ENCODE data around the gene UBE2J1.

UBE2J1 gene

DNA sequence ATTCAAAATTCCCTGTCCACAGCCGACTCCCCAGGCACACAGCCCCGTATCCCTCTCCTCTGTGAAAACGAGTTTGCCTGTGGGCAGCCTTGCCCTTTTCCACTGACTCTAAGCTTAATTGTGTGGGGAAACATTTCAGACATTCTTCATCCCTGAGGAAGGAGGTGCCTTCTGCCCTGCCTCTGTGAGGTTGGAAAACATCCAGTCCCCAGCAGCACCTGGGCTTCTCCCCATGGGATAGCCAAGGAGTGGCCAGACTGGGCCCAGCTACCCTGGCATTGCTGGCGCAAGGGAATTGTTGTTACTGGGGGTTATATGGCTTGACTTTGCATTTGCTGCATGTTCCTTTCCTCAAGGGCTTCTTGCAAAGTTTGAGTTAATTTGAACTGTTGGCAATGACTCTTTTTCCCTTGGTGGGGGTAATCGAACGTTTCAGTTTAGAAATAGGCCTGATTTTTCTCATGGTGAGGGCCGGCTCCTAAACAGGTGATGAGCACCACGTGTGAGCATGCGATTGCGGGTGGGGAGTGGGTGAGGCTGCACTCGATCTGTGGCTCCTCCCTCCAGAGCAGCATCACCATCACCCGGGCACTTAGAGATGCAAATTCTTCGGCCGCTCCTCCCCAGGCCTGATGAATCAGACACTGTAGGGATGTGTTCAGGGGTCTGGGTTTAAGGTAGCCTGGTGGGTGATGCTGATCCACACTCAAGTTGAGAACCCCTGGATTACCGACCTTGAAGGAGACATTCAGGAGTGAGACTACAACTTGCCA, 67.4 kb downstream of the UBE2J1 start:
- Histone ChIP-seq H3K27ac (no peak overlapping the region), H3K4me1 (no peaks in the 10 kb centered on the region), H3K9me3 (replicated peaks in 1 of 11) (no peaks in the 10 kb centered on the region), H3K27me3 (no peaks in the 10 kb centered on the region), H3K4me3 (no peak overlapping the region), H3K36me3 (no peaks in the 10 kb centered on the region), H3K4me2 (no peak overlapping the region), H4K20me1 (no peaks in the 10 kb centered on the region), H3K9ac (no peak overlapping the region)
- no peak for TF ChIP-seq Cebpa-rat (IDR thresholded peaks at IDR 0.05)

- no peak for TF ChIP-seq Cebpa-rat (IDR thresholded peaks at IDR 0.05)
- Histone ChIP-seq H3K4me2 (no peak overlapping the region), H3K27ac (no peak overlapping the region), H3K9ac (no peak overlapping the region), H3K4me3 (no peak overlapping the region), H3K4me1 (no peaks in the 10 kb centered on the region), H3K36me3 (no peaks in the 10 kb centered on the region), H4K20me1 (no peaks in the 10 kb centered on the region), H3K27me3 (no peaks in the 10 kb centered on the region), H3K9me3 (replicated peaks in 1 of 11) (no peaks in the 10 kb centered on the region)
These were observed 68.4 kb downstream of the UBE2J1 start for GRCh38 chr6:89284081-89284480.

DNA sequence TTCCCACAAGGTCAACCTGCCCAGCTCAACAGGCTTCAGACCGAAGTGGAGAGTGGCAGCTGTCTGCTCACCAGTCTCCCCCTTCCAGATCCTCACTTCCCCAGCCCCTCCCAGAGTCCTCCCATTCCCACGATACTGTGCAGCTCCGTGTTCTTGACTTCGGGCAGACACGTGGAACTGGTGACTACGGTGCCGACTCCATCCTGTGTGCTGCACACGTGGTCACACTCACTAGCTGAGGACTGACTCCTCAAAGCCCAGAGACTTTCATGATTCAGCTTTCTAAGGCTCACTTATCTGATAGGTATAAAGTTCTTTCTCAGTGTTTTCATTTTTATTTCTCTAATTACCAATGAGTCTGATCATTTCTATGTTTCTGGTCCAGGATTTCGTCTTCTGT, 69.8 kb downstream of the UBE2J1 start:
- TF ChIP-seq Cebpa-rat (IDR thresholded peaks at IDR 0.05): no peak
- Histone ChIP-seq H3K9me3 (replicated peaks in 1 of 11) (no peaks in the 10 kb centered on the region), H4K20me1 (no peaks in the 10 kb centered on the region), H3K4me2 (no peak overlapping the region), H3K9ac (no peak overlapping the region), H3K36me3 (no peaks in the 10 kb centered on the region), H3K27ac (no peak overlapping the region), H3K4me3 (no peak overlapping the region), H3K27me3 (no peaks in the 10 kb centered on the region), H3K4me1 (no peaks in the 10 kb centered on the region)

DNA sequence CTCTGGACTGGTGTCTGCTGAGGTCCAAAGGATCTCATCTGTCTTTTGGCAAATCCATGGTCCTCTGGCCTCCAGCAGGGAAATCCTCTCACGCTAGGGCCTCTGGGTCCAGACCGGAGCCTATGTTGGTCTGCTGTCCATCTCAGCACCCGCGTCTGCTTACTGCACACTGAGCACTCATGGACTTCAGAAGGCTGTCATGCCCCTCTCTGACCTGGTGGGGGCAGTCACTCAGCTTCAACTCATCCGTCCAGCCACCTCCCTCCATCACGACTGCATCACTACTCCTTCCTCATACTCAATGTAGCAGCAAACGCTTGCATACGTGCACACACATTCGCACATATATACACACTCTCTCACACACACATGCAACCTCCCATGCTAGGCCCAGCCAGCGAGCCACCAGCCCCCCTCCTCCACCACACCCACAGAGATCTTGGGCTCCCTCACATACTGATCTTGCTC, 70.7 kb downstream of the UBE2J1 start:
- no peaks in the 10 kb centered on the region for H3K27me3 ChIP-seq
- no peaks in the 10 kb centered on the region for H3K4me1 ChIP-seq
- no peak overlapping the region for H3K27ac ChIP-seq
- H3K9me3 ChIP-seq (replicated peaks in 1 of 11): no peaks in the 10 kb centered on the region
- H4K20me1 ChIP-seq: no peaks in the 10 kb centered on the region
- H3K36me3 ChIP-seq: no peaks in the 10 kb centered on the region
- no peak for TF ChIP-seq Cebpa-rat (IDR thresholded peaks at IDR 0.05)
- no peak overlapping the region for H3K9ac ChIP-seq
- no peak overlapping the region for H3K4me3 ChIP-seq
- no peak overlapping the region for H3K4me2 ChIP-seq

- H3K27me3 ChIP-seq: no peaks in the 10 kb centered on the region
- H3K27ac ChIP-seq: no peak overlapping the region
- H4K20me1 ChIP-seq: no peaks in the 10 kb centered on the region
- H3K4me3 ChIP-seq: no peak overlapping the region
- TF ChIP-seq Cebpa-rat (IDR thresholded peaks at IDR 0.05): no peak
- no peaks in the 10 kb centered on the region for H3K9me3 ChIP-seq (replicated peaks in 1 of 11)
- H3K4me1 ChIP-seq: no peaks in the 10 kb centered on the region
- no peak overlapping the region for H3K9ac ChIP-seq
- no peak overlapping the region for H3K4me2 ChIP-seq
- no peaks in the 10 kb centered on the region for H3K36me3 ChIP-seq
These were observed 73.6 kb downstream of the UBE2J1 start for GRCh38 chr6:89278956-89279355.
